ENCODE measurements around the gene SNX25.
A peak's percentile ranks its signal among the peaks of the same experiment; 100 is the strongest.
"Not testable (repeated sequence)": the region's sequence is repeated elsewhere in the genome, so short reads cannot be mapped to it uniquely, and the experiment has no call there.

SNX25 gene

DNA sequence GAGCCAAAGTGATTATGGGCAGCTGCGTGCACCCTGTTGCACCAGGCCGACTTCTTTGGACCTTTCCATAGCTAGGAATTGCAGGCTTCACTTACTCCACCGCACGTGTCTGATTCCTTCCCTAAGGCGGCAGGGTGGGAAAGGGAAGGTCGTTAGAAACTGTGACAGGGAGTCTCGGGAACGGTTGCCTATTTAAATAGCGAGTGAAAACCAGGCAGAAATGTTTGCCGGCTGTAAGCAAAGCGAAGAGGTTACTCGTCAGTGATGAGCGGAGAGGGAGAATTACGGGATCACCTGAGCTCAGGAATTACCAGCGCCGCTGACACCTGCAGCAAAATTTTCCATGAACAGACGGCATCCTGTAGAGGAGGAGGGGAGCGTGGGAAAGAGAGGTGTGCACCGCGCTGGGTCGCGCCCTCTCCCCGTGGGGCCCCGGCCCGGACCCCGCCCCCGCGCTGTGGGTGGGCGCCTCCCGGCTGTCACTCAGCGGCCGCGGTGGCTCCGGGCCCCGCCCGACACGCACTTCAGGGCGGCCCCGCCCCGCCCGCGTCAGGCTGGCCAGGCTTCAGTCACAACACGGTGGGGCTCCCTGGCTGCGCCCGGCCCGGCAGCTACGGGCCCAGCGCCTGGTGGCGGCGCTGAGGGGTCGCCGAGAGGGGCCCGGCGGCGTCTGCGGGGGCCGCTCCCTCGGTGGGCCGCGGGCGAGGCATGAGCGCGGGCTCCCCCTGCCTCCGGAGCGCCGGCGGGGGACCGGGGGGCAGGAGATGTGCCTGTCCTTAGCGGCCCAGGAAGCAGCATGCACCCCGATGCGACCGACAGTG, at the start of gene SNX25:
Gene SNX25, plus strand, starts transcription at position 568 of the 821 bp plus-strand sequence. Its CDS starts 229 bp downstream, at position 797.
- peak; percentile 90 for DNase-seq

DNA sequence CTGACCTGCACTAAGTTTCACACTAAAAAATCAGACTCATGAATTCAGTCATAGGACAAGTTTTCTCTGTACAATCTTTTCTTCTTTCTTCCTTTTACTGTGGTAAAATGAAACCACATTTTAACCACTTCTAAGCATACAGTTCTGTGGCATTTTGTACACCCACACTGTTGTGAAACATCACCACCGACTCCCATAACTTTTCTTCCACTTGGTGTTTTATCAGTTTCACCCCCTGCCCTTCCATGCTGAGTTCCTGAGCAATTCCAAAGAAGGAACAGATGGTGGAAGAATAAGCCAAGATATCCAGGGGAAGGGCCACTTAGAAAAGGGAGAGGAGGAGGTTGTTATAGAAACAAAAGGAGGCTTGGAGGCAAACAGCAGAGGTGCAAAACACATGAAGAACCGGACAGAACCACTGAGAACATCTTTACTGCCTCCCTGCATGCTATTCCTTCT, 43.8 kb upstream of the SNX25 start:
- DNase-seq, result no peak

DNA sequence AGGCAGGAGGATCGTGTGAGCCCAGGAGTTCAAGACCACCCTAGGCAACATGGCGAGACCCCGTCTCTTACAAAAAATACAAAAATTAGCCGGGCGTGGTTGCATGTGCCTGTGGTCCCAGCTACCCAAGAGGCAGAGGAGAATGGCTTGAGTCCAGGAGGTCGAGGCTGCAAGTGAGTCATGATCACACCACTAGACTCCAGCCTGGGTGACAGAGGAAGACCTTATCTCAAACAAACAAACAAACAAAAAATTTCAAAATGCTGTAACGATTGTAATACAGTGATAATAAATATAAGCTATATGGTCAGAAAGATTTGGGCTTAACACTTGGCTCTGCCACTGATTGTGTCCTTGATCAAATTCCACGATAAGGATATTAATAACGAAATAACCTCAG, 42.2 kb upstream of the SNX25 start:
- DNase-seq, result no peak

DNA sequence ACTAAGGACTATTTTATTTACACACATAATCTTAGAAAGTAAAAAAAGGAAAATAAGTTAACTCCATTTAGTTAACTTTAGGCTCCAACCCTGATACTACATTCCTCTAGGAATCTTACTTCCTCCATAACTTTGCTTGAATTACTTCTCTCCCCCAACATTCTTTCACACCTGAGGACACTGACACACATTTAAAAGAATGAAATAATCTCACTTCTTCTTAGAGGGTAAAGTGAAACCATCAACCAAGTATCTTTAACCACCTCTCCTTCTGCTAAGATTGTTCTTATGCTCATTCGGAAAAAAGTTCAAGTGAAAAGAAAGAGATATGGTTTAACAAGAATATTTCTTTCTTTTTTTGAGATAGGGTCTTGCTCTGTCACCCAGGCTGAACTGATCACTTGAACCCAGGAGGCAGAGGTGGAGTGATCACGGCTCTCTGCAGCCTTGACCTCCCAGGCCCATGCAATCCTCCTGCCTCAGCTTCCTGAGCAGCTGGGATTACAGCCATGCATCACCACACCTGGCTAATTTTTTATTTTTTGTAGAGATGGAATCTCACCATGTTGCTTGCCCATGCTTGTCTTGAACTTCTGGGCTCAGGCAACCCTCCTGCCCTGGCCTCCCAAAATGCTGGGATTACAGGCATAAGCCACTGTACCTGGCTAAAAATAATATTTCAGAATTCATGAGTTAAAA, 37.9 kb upstream of the SNX25 start:
- no peak for DNase-seq

DNA sequence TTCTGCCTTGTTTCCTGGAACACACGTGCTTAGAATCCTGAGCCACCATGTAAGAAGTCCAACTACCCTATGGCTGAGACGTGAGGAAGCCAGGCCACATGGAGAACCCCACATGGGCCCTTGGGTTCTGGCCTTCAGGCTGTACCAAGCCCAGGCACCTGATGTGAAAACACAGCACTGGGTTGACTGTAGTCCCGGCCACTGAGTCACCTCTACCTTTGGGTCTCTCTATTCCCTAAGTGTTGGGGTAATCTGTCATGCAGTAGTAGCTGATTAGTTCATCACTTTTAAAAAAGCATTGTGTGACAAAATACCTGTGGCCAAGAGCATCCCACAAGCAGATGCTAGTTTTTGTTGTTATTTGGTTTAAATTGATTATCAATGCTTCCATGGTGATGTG, 29.9 kb upstream of the SNX25 start:
- DNase-seq, result peak; percentile 10

DNA sequence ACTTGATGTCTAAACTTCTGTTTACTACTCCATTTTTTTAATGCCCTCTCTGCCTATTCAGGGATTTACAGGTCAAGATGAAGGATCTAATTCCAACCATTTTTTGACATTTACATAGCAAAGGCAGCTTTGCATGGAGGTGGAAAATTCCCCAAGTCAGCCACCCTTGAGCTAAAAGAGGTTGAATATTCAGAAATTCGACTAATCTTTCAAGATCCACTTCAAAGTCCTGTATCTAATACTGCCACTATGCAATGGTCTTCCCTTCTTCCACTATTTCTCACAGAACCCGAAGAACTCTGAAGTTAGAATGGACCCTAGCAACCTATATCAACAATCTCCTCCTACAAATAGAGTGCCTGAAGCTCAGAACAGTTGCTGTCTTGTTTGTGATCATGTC, 27.2 kb upstream of the SNX25 start:
- no peak for DNase-seq

DNA sequence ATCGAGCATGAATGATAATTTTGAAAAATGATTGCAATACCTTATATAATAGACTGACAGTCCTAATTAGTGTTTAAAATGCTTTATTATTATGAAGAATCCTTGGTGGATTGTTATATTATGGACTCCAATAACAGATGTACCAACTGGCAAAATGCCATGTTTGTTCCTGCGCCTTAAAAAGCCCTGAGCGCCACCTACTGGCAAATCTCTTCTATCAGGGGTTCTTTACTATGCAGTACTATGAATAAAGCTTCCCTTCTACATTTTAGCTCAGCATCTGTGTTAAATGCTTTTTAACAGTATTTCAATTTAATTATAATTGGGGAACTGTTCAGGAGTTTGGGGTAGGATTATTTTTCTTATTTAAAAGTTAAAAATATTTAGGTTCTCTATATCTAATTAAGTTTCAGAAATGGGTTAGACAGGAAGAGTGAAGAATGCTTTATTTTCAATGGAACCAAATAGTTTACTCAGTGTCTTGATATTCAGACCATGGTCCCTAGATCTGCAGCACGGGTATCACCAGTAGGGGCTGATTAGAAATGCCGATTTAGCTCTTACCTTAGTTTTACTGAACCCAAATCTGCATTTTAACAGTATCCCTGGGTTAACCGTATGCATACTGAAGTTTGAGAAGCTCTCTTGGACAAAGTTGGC, 25.6 kb upstream of the SNX25 start:
- DNase-seq, result peak; percentile 83

DNA sequence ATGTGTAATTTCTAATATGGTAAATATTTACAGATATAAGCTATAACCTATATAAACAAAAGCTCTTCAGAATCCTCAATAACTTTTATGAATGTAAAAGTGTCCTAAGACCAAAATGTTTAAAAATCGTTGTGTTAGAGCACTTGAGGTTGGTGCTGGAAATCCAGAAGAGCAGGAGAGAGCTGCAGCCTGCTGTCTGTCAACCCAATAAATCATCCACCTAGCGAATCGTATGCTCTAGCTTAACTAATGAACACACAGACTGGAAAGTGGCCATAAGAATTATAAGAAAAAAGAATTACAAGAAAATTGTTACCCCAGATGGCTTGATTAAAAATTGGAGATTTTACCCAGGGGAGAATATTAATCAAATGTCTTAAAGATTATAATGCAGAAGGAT, 22.6 kb upstream of the SNX25 start:
- DNase-seq, result no peak

DNA sequence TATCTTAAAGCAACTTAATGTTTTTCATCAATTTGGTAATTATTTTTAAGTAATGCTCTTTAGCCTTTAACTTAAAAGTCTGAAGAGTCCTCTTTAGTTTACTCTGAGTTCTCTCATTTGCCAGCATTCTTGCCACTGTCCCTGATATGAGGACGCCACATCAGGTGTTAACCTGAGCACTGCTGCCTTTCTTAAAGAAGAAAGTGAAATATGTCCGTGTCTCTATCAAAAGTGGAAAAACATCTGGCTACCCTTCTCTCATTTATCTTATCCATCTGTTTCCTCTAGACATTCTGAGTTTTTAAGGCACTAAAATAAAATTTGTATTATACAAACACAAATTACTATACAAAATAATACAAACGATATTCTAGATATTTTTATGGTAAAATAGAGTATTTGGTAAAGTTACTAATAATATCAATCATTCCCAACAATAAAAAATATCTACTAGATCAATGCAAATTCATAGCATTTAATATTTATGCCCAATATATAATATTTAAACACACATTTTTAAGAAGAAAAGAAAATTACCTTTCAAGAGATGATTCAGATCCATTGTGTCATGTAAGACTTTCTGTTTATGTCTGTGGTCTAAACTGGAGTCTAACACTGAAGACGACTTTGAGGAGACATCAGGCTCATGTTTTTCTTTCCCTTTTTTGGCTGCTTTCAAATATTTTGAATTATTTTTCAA, 19.6 kb upstream of the SNX25 start:
- no peak for DNase-seq

DNA sequence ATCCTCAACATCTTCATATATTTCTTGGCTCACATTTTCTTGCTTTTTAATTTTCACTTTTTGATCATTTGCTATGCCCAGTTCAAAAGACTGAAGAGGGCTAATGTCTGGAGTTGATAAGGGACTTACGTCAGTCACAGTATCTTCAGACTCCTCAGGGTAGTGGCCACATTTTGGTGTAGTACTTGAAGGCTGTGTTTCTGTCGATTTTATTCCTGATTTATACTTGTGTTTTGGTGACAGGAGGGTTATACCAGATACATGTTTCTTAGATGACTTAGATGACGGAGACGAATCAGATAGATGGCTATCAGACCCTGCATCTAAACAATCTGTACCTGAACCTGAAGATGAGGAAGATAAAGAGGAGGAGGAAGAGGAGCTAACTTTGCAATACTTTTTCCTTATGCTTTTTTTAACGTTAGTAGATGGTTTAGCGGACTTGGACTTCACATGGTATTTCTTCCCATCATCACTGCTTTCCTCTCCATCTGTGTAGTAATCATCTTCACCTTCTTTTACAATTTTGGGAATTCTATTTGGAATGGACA, 19.0 kb upstream of the SNX25 start:
- no peak for DNase-seq

DNA sequence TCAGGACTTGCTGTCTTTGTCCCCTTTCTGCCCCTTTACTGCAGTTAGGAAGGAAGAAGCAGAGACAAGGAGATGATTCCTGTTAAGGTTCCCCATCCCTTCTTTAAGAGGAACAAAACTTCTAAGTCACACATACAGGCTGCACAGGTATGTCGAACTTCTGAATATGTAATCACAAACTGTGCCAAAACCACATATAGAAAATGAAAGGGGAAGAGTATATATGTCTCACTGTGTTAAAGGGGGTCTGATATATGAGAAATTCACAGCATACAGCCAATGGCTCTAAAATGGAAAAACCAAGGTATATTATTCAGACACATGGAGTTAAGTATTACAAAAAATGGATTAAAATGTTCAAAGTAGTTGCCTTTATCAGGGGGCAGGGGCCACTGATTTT, 17.3 kb upstream of the SNX25 start:
- no peak for DNase-seq

DNA sequence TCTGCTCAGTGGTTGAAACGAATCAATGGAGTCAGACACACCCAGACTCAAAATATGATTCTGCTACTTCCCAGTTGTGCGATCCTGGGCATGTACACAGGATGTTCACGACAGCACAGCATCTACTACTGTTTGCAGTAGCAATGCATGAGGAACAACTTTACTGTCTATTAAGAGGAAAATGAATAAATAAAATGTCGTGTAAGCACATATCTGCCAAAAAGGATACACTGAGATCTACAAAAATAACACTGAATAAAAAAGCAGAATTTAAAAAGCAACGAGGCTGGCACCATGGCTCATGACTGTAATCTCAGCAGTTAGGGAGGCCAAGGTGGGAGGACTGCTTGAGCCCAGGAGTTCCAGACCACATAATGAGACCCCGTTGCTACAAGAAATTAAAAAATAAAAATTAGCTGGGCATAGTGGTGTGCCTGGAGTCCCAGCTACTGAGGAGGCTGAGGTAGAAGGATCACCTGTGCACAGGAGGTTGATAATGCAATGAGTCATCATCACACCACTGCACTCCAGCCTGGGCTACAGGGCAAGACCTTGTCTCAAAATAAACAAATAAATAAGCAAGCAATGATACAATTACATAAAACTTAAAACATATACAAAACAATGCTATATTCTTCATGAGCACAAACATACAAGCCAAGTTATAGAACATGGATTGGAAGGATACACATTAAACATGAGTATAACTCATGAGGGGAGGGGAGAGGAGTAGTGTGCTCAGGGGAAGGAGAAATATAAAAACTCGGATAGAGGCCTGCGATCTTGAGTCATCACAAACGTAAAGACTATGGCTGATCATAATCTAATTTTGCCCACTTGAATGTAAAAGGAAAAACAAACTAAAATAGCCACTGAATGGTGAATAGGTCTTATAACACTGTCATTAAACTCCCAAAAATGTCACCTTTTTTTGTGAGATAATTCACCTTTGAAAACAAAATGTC, 14.2 kb upstream of the SNX25 start:
- DNase-seq, result no peak

DNA sequence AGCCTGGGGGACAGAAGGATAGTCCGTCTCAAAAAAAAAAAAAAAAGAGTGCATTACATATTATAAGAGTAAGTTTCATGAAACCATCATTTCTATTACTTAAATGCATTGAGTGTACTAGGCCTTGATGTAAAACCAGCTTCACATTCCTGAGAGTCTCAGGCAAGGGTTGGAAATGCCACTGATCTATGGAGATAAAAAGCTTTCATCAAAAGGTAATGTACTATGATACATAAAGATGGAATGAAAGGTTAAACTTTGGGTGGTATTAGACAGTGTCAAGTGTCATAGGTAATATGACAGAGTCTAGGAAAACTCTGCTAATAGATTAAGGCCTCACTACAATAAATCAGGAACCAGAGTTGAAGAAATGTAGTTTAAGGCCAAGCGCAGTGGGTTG, 13.0 kb upstream of the SNX25 start:
- no peak for DNase-seq

DNA sequence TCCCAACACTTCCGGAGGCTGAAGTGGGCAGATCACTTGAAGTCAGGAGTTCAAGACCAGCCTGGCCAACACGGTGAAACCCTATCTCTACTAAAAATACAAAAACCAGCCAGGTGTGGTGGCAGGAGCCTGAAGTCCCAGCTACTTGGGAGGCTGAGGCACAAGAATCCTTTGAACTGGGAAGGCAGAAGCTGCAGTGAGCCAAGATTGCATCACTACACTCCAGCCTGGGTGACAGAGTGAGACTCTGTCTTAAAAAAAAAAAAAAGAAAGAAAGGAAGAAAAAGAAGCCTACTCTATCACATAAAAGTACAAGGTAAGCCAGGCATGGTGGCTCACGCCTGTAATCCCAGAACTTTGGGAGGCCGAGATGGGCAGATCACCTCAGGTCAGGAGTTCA, 11.2 kb upstream of the SNX25 start:
- not testable (repeated sequence) for DNase-seq

DNA sequence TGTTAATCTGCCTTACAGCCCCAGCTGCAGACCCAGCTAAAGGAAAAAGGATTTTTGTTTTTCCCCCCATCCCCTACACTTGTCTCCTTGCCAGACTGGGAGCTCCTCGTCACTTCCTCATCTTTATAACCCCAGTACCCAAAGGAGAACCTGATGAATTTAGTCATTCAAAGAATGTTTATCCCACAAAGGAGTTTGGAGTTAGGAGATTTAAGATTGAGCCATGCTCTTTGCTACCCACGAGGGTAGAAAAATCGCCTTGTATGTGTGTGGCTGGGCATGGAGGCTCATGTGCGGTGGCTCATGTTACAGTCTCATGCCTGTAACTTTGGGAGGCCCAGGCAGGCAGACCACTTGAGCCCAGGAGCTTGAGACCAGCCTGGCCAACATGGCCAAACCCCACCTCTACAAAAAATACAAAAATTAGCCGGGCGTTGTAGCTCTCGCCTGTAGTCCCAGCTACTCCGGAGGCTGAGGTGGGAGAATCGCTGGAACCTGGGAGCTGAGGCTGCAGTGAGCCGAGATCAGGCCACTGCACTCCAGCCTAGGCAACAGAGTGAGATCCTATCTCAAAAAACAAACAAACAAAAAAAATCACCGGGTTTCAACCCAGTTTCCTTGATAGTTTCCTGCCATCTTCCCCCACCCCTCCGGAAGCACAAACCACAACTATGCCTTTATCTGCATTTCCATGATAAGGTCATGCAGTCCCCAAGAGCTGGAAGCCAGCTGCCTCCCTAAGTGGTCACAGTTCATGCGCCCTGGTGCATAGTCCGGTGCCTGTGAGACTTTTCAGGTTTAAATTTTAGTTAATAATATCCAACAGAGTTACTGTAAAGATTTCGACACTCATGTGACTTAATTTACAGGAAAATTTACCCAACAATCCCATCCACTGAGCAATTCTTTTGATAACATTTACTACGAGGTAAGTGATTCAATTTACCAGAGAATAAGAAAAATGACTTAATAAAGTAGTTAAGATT, 7.1 kb upstream of the SNX25 start:
- DNase-seq, result peak; percentile 36

DNA sequence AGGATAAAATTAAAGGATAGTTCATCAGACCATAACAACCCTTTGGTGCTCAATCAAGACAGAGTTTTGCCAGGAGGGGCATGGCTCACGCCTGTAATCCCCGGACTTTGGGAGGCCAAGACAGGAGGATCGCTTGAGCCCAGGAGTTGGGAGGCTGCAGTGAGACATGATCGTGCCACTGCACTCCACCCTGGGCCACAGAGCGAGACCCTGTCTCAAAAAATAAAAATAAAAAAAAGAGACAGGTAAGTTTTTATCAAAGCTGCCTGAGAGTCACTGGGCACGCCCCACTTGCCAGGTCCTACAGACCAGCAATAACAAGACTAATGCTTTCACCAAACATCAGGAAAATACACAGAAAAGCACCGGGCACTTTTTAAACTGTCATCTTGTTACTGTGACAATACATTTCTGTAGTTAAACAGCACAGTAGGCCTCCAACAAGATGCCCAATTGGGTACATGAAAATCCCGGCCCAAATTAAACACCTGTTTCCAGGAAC, 6.4 kb upstream of the SNX25 start:
- peak; percentile 17 for DNase-seq

DNA sequence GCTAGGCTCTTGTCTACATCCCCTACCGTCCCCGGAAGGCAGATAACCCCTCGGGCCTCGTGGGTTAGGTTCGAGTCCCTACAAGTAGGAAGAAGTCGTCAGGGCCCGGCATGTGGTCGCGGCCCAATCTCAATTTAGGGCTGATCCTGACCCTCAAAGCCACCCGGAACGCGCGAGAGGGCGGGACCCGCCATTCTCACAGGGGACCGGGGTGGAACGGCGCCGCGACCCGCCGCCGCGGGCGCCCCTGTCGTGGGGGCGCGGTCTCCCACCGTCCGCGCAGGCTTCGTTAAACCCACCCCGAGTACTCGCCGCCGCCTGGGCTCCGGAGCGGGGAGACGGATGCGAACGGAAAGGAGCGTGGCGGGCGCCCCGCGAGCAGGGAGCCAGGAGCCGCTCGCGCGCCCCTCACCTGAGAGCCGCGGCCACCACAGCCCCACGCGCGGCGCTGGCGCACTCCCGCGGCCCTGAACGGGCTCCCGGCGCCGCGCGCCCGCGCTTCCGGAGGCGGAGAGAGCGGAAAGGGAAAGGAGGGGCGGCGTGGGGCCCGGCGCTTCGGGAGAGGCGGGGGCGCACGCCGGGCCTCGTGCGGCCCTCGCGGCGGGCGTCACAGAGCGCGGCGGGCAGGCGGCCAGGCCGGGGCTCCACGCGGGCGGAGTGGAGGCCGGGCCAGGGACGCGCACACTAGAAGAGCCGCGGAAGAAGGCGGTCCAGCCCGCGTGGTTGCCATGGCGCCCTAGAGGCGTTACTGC, 5.7 kb upstream of the SNX25 start, which contains the start of gene CFAP97:
Gene CFAP97, minus strand, starts transcription at position 515 of the 752 bp plus-strand sequence. CDS start 12,804 bp downstream, outside the sequence.
- DNase-seq, result peak; percentile 82

DNA sequence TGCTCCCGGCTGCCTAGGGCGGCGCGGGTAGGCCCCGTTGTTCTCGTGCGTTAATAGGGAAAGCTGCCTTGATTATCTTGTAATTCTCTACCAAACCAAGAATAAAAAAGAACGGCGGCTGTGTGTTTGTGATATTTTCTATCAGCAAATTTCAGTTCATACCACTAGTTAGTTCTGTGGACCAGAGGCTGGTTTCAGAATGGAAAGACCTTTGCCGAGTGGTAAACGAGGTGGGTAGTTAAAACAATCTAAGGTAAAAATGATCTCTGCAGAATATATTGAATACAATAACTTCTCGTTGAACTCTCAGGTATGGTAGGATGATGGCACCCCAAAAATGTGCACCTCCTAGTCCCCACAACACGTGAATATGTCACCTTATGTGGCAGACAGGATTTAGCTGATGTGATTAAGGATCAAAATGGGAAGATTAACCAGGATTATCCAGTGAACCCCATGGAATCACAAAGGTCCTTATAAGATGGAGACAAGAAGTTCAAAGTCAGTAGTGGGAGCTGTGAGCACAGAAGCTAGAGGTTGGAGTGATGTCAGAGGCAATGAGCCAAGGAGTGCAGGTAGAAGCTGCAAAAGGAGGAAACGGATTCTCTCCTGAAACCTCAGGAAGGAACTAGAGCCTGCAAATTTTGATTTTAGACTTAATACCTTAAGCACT, 5.0 kb upstream of the SNX25 start:
- DNase-seq, result no peak

DNA sequence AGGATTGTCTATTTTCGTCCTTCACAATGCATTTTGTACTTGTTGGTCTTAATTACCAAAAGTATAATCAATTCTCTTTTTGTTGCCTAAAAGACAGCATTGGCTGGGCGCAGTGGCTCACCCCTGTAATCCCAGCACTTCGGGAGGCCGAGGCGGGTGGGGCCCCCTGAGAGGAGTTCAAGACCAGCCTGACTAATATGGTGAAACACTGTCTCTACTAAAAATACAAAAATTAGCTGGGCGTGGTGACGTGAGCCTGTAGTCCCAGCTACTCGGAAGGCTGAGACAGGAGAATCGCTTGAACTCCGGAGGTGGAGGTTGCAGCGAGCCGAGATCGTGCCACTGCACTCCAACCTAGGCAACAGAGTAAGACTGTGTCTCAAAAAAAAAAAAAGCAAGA, 4.3 kb upstream of the SNX25 start:
- not testable (repeated sequence) for DNase-seq

Data from activated CD4-positive, alpha-beta T cell treated with anti-CD3 and anti-CD28 coated beads for 48 hours (primary cell).